IPS DF 6.9 (cell line): ENCODE measurements around the gene TMCC1.

Experiments used
- DNase-seq: peaks from one replicate; pipeline ENCODE4 v3.0.0-alpha.2; 2013; ENCODE audit warnings: low read depth, low spot score
- H3K27ac ChIP-seq: one replicate; pipeline ENCODE4 v1.5.1; 2013; ENCODE audit warnings: low read length, control low read depth
- H3K27me3 ChIP-seq: 2 replicates; pipeline ENCODE4 v1.6.1; 2013; ENCODE audit warnings: mild to moderate bottlenecking, low read length; ENCODE audit not compliant: control insufficient read depth, insufficient read depth
- H3K36me3 ChIP-seq: 2 replicates; pipeline ENCODE4 v1.6.1; 2013; ENCODE audit warnings: low read length; ENCODE audit not compliant: control insufficient read depth, insufficient read depth
- H3K4me1 ChIP-seq: 2 replicates; pipeline ENCODE4 v1.6.1; 2013; ENCODE audit warnings: low read length; ENCODE audit not compliant: control insufficient read depth, insufficient read depth
- H3K4me3 ChIP-seq: 2 replicates; pipeline ENCODE4 v1.5.1; 2013; ENCODE audit warnings: mild to moderate bottlenecking, low read length
- H3K9me3 ChIP-seq: 2 replicates; pipeline ENCODE4 v1.6.1; 2013; ENCODE audit warnings: low read length, inconsistent platforms; ENCODE audit not compliant: control insufficient read depth, insufficient read depth
- WGBS: extraction: QIAGEN DNeasy Blood & Tissue Kit; methylation state at CpG from one replicate; pipeline ENCODE4 v1.1.7; 2013; ENCODE audit warnings: mixed read lengths, missing lambda C conversion rate; ENCODE audit not compliant: insufficient read length, insufficient coverage; 5-methylcytosine and 5-hydroxymethylcytosine counted together

The TMCC1 gene

DNA sequence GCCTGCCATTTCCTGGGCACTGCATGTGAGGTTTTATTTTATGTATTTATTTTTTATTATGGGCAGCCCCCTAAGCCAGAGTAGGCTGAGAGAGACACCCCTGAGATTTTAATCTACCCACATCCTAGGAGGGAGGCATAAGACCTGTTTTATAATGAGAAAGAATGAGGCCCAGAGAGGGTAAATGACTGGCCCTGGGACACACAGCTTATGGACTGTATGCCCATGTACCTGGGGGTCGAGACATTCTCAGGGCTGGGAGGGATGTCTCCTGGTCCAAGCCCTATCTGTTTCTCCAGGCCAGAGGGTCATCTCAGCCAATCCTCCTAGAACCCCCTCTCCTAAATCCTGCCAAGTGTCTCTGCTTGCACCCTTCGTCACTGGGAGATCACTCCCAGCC lies 293.2 kb downstream of the TMCC1 start:
- Histone ChIP-seq H3K4me1 (peaks cover 27% of the 10 kb centered on the region), H3K36me3 (no peaks in the 10 kb centered on the region), H3K27me3 (peaks cover 3% of the 10 kb centered on the region; the same call in 1 of the 2 replicates), H3K4me3 (no peak overlapping the region), H3K9me3 (no peaks in the 10 kb centered on the region), H3K27ac (no peak overlapping the region)
- WGBS = no CpG with 5 or more reads among the region's 2 CpGs
- DNase-seq = no peak

DNA sequence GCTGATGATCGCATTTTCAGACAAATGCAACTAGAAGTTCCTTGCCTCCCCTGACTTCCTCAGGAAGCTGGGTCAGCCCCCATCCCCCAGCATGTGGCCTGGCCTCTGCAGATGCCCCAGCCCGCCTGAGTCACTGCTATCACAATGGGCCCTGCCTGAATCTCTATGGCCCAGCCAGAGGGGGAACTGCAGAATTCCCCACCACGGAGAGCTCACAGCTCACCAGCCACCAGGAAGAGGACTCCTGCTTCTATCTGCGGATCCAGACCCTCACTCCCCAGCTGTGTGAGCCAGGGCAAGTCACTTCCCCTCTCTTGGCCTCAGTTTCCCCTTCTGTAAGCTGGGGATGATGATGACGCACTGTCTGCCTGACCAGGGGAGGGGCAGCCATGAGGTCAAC lies 293.9 kb downstream of the TMCC1 start:
- no peak overlapping the region for H3K27ac ChIP-seq
- H3K36me3 ChIP-seq = no peaks in the 10 kb centered on the region
- DNase-seq = no peak
- H3K9me3 ChIP-seq = no peaks in the 10 kb centered on the region
- no peak overlapping the region for H3K4me3 ChIP-seq
- WGBS = no CpG with 5 or more reads among the region's 5 CpGs
- no peaks in the 10 kb centered on the region; the same call in 1 of the 2 replicates for H3K27me3 ChIP-seq
- H3K4me1 ChIP-seq = peaks cover 24% of the 10 kb centered on the region

- H3K9me3 ChIP-seq = no peaks in the 10 kb centered on the region
- no peak for DNase-seq
- no peak overlapping the region for H3K27ac ChIP-seq
- no peak overlapping the region for H3K4me3 ChIP-seq
- no CpG with 5 or more reads among the region's 19 CpGs for WGBS
- peaks cover 24% of the 10 kb centered on the region for H3K4me1 ChIP-seq
- no peaks in the 10 kb centered on the region for H3K27me3 ChIP-seq
- H3K36me3 ChIP-seq = no peaks in the 10 kb centered on the region
These were observed 294.4 kb downstream of the TMCC1 start for GRCh38 chr3:129599073-129599472.

GRCh38 chr3:129598484-129598883 lies 295.0 kb downstream of the TMCC1 start:
- H3K4me3 ChIP-seq = no peak overlapping the region
- H3K36me3 ChIP-seq = no peaks in the 10 kb centered on the region
- DNase-seq = no peak
- no peak overlapping the region for H3K27ac ChIP-seq
- H3K4me1 ChIP-seq = peaks cover 26% of the 10 kb centered on the region
- H3K9me3 ChIP-seq = no peaks in the 10 kb centered on the region
- no peaks in the 10 kb centered on the region for H3K27me3 ChIP-seq
- WGBS = no CpG with 5 or more reads among the region's 11 CpGs

- Histone ChIP-seq H3K4me1 (peaks cover 27% of the 10 kb centered on the region), H3K27ac (no peak overlapping the region), H3K4me3 (no peak overlapping the region), H3K27me3 (no peaks in the 10 kb centered on the region), H3K36me3 (no peaks in the 10 kb centered on the region), H3K9me3 (no peaks in the 10 kb centered on the region)
- no CpG with 5 or more reads among the region's 5 CpGs for WGBS
- DNase-seq = no peak
These were observed 295.5 kb downstream of the TMCC1 start for GRCh38 chr3:129598000-129598381.
